Hematopoietic multipotent progenitor cell treated with erythropoietin and hydrocortisone succinate and interleukin-3 and kit ligand, for 4 days (in vitro differentiated cells): ENCODE results near the gene NALCN.

Source experiments
- DNase-seq: peaks from one replicate; pipeline ENCODE4 v3.0.0-alpha.2; 2015

The NALCN gene

DNA sequence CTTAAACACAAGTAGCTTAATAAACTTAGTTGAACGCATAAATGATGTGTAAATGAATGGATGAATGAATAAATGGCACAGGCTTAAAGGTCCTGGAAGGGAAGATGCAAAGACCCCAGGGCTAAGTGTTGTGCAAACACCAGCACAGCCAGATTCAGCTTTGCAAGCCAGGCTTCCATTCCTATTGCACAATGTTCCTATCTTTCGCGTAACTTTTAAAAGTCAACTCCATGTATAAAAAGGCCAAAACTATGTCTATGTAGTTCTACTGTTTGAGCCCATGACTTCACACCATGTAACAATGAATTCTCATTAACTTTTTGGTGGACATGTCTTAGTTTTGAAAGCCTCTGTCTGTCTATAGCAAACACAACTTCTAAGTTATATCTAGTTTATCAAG is 226.0 kb downstream of the NALCN start:
- DNase-seq = no peak

DNA sequence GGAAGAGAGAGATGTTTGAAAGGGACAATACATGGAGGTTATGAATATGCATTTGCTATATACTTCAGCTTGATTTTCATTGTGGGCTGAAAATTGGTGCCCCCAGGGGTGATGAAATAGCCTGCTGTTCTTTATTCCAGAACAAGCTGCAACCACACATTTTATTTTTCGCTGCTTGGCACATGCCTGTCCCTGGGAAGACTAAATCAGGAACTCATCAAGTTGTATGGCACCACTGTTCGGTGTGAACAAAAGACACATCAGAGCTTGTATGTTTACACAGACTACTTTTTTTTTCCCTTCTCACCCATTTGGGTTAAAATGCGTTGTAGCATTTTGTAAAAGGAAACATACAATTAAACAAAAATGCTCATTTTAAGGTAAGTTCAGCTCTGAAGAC is 230.7 kb downstream of the NALCN start:
- DNase-seq = no peak

GRCh38 chr13:101181076-101181685 is 235.1 kb downstream of the NALCN start:
- no peak for DNase-seq

DNA sequence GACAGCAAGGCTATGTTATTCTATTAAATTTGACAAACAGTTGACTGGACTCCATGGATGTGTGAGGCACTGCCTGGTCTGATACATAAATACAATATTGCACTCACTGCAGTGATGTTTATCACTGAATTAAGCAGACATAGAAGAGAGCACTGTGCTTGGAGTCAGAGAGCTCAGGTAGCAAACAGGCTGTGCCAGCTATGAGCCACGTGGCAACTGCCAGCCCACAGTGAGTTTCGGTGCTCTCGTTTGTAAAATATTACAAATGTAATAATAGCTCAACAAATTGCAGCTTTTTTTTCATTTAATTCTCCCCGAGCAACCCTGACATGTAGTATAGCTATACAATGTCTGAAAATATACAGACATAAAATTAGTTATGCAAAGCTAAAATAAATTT is 237.3 kb downstream of the NALCN start:
- no peak for DNase-seq

- DNase-seq = no peak
These were observed 237.9 kb downstream of the NALCN start for GRCh38 chr13:101178406-101178805.

DNA sequence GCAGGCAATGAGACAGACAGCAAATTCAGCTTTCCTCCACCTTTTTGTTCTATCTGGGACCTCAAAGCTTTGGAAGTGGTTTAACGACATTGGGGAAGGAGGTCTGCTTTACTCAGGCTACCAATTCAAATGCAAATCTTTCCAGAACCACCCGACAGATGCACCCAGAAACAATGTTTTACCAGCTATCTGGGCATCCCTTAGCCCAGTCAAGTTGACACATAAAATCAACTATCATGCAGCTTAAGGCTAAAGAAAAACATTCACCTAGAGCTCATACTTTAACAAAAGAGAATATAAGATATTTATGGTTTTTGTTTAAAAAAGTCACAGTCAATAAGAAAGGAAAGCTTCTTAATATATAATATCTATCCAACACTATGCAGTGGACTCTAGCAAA is 246.0 kb downstream of the NALCN start:
- DNase-seq = no peak

- DNase-seq = no peak
These were observed 259.0 kb downstream of the NALCN start for GRCh38 chr13:101157261-101157660.

GRCh38 chr13:101155920-101156319 is 260.4 kb downstream of the NALCN start:
- no peak for DNase-seq

- no peak for DNase-seq
These were observed 264.1 kb downstream of the NALCN start for GRCh38 chr13:101152184-101152583.

- no peak for DNase-seq
These were observed 265.3 kb downstream of the NALCN start for GRCh38 chr13:101150998-101151397.

DNA sequence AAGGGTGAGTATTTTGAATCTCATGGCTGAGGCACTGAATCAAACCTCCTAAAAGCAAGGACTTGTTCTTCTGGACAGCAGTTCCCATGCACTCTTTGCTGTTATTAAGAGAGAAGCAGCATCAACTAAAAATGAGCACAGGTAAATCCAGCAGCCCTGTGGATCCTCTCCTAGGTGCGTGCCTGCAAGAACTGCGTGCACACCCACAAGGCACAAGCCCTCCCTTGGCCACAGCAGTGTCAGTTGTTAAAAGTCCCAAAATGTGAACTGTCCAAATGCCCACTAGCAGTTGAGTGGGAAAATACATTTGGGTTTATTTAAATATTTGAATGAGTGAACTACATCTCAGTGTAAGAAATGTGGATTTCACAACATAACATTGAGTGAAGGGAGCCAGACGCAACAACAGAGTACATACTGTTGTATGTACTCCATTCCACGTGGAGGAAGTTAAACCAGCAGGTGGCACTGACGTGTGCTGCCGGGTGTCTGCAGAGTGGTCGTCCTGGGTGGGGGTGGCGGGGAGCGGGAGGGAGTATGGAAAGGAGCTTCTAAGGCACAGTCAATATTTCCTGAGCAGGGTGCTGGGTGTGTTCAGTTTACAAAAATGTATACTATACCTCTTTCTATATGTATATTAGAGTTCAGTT is 266.4 kb downstream of the NALCN start:
- peak; percentile 7 for DNase-seq

DNA sequence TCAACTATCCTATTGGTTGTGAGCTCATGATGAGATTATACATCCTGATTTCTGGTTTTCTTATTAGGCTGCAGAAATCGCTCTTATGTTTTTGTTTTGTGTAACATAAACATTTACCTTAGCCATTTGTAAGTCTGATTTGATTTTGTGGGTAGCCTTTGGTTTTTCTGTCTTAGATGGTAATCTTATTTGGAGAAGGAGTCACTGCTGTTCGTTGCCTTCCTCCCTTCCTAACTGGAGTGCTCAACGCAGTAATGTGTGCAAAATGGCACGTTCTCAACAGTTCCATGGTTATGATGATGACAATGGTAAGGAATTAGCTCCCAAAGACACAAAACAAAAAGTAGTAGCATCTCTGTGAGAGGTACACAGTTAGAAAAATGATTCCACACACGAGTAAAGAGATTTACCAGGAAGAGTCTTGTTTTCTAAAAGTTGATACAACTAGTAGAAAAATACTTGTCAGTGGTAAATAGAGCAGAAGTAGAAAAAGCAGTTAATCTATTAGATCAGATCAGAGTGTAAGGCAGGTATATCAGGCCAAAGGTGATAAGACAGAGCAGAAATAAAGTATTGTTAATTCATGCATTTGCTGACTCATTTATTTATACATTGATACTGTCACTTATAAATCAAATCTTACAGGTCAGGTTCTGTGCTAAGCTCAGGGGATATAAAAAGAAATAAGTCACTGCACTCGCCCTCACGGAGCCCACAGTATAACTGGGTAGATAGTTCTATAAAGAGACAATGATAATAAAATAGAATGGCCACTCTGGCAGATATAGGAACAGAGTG is 270.0 kb downstream of the NALCN start:
- no peak for DNase-seq

DNA sequence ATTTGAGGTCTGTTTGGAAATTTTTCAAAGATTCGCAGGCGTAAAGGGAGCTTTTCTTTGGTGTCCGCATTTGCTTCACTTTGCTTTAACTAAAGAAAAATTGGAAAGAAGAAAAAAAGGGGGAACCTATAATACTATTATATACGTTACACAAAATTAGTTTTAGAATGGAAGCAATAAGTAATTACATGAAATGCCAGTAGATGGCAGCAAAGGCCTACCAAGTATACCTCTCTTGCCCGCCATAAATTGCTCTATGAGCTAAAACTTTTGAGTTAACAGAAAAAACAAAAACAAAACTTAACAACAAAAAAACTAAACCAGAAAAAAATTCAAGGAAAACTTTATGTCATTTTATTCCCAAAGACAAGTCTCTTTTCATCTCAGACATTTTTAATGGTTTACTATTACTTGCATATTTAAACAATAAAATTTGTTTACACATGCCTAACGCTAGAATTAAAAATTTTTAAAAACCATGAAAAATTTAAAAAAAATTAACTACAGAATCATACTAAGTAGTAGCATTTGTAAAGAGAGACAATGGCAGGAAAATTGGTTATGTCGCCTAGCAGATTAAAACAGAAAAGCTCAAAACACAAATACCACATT is 271.4 kb downstream of the NALCN start:
- DNase-seq = peak; percentile 78

DNA sequence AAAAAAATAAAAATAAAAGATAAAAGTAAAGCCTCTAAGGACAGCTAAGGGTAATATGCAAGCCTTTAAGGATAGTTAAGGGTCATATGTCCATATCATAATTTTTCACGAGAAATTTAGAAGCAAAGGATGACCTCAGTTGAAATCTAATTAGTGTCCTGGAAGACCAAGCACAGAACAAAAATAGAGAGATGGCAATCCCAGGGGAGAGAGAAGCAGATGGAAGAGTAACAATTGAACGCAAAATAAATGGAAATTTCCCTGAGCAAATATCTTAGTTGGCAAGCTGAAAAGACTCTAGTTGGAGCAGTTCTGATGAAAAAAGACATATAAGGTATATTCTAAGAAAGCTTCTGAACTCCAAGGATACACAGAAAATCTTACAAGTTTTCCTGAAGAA is 275.4 kb downstream of the NALCN start:
- no peak for DNase-seq

- DNase-seq = no peak
These were observed 276.1 kb downstream of the NALCN start for GRCh38 chr13:101140087-101140770.

DNA sequence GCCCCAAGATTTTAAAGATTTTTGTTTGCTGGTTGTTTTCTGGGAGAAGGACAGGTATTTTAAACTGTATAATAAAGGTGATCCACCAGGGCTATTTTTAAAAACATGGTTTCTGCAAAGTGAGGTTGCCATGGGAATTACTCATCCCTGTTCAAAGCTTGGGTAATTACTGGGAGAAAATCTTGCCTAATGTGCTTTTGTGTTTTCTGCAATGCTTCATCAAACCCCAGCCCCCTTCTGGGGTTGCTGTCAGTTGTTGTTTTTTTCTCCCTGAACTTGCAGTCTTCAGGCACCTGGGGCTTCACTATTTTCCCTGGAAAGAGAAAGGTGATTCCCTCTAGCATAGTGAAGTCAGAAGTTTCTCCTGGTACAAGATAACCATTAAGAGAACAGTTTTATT is 277.2 kb downstream of the NALCN start:
- DNase-seq = no peak

DNA sequence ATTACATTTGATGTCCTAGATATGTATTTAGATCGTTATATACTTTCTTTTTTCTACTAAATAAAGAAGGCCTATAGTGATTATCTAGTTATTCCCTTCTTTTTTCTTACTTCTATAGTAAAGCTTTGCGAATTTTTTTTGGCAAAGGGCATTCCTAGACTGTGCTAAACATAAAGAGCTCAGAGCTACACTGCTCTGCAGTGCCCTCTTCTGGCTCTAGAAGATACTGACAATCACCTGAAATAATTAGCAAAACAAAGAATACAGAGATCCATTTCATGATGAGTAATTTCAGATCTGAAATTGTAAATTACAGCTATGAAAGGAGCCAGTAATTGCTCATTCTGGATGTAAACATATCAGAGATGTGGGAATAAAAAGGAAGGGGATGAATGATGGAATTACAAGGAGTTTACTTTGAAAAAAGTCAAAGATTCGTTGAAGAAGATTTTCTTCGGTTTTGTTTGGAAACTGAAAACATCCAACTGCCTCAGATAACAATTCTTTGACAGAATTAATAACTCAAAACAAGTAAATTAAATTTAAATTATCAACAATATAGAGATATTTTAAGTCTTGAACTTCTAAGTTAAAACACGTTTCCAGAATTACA is 288.5 kb downstream of the NALCN start:
- DNase-seq = peak; percentile 58

- no peak for DNase-seq
These were observed 293.3 kb downstream of the NALCN start for GRCh38 chr13:101123028-101123427.

DNA sequence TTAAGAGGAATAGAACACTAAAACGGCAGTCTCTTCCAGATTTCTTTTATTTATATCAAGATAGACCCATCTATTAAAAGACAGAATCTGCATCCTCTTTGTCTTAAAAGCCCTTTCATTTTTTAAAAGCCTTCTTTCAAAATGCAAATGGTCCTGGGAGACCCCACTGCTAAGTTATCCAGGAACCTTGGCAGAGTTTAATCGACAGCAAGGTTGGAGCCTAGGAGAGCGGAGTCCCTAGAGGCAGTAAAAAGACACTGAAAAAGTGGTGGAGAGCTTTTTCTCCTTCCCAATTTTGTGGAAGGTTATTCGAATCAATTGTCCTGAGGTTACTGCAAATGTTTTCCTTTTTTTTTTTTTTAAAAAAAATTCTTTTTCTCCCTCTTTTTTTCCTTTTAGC is 294.7 kb downstream of the NALCN start:
- no peak for DNase-seq

GRCh38 chr13:101120007-101120406 is 296.3 kb downstream of the NALCN start:
- DNase-seq = no peak

DNA sequence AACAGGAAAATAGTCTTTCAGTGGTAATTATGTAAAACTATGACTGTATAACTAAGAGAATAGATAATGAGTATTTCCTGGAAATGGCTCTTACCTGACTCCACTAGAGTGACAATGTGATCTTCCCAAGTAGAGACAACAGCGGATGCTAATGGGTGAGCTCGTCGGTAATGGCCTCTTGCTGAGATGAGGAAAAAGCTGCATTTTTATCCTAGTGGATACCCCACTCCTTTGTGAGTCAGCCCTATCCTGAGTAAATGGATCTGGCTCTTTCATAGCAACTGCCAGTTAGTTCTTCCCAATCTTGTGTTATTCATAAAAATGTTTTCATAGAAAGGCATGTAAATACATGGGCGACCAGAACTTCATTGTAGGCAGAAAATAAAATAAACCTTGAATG is 299.5 kb downstream of the NALCN start:
- DNase-seq = no peak

DNA sequence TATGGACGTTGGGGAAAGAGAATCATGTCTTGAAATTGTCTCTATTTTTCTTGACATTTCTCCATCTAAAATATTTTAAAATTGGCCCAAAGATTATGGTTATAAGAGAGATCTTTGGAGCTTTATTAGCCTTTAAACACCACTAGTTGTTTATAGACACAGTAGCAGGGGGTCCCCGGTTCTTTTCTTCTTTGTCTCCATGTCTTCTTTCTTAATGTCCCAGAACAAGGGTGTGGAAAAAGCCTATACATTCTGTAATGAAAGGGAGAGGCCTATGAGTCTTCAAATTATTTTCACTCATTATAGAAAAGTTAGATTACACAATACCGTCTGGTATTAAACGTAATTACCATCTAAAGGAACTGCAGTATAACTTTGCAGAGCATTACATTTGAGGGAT is 300.0 kb downstream of the NALCN start:
- DNase-seq = no peak

- DNase-seq = peak; percentile 3
These were observed 300.5 kb downstream of the NALCN start for GRCh38 chr13:101115762-101116171.
